ENCODE results near the gene REELD1.
A peak's percentile ranks its signal among the peaks of the same experiment; 100 is the strongest.

The REELD1 gene

DNA sequence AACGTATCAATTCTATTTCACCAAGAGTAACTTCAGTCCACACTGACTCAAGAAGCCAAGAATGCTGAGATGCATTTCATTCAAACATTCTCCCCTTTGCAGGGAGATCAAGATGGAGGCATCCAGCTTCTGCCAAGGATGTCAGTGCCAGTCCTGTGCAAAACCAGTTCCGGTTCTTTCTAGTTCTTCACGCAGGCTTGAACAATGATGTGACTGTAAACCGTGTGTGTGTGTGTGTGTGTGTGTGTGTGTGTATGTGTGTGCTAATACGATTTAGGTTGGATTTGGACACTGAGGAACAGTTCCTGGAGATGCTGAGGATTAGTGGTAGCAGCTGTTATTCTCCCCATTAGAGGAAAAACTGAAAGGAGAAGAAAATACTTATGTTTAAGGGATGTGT is at the start of gene REELD1:
TSS of gene REELD1 (plus strand) at position 301 of the 400 bp plus-strand sequence. CDS start 2,415 bp downstream, outside the sequence.
- no peak for DNase-seq

- no peak for DNase-seq
Measured at GRCh38 chr4:146165221-146165620, 49.1 kb upstream of the REELD1 start.

- no peak for DNase-seq
Measured at GRCh38 chr4:146165840-146166239, 48.5 kb upstream of the REELD1 start.

DNA sequence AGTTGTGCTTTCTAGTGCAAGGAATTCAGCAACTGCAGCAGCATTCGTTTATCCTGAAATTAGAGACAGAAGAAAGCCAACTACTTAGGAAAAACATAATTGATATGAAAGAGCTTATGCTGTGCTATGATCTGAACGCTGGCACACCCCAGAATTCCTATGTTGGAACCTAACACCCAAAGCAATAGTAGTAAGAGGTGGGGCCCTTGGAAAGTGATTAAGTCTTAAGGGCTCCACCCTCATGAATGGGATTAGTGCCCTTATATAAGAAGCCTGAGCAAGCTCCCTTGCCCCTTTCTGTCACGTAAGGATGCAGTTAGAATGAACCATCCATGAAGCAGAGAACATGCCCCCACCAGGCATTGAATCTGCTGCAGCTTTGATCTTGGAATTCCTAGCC is 44.2 kb upstream of the REELD1 start:
- DNase-seq = no peak

DNA sequence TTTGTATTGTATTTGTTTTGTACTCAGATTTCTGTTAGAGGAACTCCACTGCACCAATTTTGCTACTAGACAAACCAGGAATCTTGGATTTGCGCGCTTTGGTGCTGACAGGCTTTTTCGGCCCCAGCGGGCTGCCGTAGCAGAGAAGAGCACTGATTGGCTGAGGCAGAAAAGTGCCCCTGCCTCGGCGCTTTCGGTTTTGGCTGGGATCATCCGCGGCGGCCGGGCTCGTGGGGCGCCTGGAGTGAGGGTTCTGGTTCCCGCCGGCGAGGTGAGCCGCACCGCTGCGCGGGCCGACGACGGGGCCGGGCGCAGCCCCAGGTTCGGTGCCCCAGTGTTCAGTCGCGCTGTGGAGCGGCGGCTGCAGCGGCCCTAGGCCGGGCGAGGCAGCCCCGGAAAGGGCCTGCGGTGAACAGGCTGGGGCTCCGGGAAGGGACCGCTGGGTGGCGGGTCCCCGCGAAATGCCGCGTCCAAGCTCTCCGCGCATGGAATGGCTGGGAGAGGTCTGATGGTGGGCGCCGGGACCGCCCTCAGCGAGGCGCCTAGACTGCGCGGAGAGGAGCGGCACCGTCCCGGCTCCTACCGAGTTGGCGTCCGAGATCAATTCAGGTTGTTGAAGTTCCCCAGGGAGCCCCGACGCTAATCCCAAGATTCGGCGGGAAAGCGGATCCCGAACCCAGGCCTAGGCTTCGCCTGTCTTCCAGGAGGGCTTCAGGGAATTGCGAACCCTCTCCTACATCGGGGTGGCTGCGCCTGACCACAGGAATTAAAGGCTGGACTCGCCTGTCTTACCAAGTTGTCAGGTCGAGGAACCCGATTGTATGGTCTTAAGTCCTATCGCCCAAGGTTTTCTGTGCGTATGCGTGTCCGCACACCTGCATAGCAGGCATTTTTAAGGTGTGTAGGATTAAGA is 38.5 kb upstream of the REELD1 start, which contains the start of gene LSM6:
TSS of gene LSM6 (plus strand) at position 178 of the 913 bp plus-strand sequence. CDS start 7,204 bp downstream, outside the sequence.
- peak; percentile 81 for DNase-seq

GRCh38 chr4:146176891-146177290 is 37.4 kb upstream of the REELD1 start:
- no peak for DNase-seq

GRCh38 chr4:146178126-146178525 is 36.2 kb upstream of the REELD1 start:
- no peak for DNase-seq

DNA sequence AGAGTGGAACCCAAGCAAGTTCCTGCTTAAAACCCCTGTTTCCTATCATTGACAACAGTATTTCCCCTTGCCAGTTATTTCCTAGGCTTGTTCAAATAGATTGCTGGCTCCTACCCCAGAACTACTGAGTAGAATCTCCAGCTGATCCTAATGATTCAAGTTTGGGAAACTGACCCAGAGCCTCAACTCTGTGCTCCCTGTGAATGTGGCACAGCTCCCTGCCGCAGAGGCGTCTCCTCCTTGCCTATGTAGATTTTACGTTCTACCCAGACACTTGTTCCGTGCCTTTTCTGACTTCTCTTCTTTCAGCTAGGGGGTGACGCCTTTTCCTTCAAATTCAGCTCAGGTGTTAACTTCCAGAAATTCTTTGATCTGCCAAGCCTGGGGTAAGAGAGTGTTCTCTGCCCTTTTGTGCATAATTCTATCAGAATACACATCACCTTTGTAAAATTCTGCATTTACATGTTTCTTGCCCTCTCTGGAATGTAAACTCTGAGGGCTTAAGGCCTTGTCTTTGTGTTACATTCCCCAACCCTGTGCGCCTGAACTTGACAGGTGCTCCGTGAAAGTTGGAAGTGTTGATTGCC is 34.5 kb upstream of the REELD1 start:
- DNase-seq = no peak

- DNase-seq = no peak
Measured at GRCh38 chr4:146182443-146182842, 31.9 kb upstream of the REELD1 start.

- DNase-seq = no peak
Measured at GRCh38 chr4:146183209-146183608, 31.1 kb upstream of the REELD1 start.

GRCh38 chr4:146186041-146186440 is 28.3 kb upstream of the REELD1 start:
- no peak for DNase-seq

- no peak for DNase-seq
Measured at GRCh38 chr4:146186596-146186995, 27.7 kb upstream of the REELD1 start.

GRCh38 chr4:146190456-146190855 is 23.9 kb upstream of the REELD1 start:
- DNase-seq = no peak

DNA sequence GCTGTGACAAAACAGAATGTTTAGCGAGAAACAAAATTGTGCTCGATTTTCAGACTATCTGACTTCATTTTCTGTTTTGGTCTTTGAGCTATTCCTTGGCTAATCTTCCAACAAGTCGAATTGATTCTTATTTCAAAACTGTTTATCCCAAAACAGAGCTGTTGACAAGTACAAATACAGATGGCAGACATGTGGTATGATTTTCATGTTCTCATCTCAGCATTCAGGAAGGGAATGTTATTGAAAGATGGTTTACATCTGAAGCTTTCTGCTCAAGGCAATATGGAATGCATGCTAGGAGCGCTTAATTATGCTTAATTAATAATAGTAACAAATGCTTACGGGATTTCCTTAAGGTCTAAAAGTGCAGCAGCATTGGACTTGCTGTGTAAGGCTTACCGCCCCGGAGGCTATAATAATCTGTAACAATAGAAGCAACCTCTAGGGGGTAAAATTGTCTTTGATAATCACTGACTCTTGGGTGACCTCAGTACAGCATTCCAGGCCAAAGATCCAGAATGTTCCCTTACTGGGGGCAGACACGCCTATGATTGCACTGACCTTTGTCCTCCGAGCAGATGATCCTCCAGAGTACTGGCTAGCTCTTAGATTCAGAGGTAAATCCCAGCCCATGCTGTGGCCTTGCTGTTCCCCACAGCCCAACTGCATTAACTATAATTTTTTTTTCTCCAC is 22.4 kb upstream of the REELD1 start:
- no peak for DNase-seq

GRCh38 chr4:146193628-146194027 is 20.7 kb upstream of the REELD1 start:
- no peak for DNase-seq

DNA sequence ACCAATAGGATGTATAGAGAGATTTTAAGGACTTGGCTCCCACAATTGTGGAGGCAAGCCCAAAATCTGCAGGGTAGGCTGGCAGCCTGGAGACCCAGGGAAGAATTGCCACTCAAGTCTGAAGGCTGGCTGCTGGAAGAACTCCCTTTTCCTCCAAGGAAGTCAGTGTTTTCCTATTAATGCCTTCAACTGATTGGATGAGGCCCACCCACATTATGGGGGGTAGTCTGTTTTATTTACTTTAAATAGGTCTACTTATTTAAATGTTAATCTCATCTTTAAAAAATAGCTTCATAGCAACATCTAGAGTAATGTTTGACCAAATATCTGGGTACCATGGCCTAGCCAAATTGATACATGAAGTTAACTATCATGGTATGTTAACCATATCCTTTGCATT is 20.1 kb upstream of the REELD1 start:
- DNase-seq = no peak

DNA sequence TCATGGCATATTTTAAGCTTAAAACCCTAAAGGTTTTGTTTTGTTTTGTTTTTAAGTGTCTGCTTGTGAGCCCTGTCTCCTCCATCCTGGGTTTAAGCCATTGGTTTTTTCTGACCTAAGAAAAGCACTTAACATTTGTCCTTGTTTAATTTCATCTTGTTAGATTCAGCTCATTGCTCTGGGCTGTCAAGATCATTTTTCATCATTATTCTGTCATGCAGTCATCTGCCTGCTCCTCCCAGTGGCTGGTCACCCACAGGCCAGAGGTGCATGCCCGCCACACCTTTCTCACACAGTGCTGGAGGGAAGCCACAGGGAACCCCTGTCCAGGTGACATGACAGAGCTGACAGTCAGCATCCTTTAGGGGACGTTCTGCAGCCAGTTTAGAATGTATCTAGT is 11.7 kb upstream of the REELD1 start:
- DNase-seq = no peak

- no peak for DNase-seq
Measured at GRCh38 chr4:146207410-146207809, 6.9 kb upstream of the REELD1 start.

DNA sequence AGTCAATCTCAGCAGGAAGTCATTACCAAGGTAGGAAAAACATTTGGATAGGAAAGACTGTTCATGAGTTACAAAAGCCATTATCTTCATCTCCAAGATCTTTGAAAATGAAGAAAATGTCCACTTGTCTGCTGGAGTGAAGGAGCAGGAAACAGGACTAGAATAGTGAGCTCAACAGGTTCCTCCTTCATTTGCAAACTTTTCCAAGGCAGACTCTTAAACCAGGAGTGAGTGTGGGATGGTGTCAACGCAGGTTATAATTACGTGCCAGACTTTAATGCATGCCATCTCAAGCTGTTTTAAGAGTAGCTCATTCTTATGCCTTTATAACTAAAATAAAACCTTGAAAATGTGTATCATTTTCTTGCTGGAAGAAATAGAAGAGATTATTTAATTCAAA is 3.4 kb upstream of the REELD1 start:
- no peak for DNase-seq

DNA sequence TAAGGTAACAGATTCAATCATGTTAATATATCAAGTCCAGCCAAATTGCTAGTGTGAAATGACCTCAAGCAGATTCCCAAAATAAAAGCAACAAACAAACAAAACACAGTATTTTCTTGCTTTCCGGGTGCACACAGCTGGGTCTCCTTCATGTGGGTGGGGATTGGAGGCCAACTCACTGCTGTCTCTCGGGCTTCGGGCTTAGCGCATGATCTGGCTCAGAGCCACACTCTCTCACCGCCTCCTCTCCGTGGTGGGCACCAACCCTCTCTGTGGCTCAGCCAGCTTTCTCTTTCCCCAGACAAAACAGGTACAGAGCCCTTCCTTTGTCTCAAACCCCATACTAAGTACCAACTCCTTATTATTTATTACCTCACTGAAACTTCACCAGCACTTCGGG is 2.9 kb upstream of the REELD1 start:
- no peak for DNase-seq

GRCh38 chr4:146212781-146213180 is 1.6 kb upstream of the REELD1 start:
- DNase-seq = no peak

- no peak for DNase-seq
Measured at GRCh38 chr4:146222313-146222712, 8.0 kb downstream of the REELD1 start.

DNA sequence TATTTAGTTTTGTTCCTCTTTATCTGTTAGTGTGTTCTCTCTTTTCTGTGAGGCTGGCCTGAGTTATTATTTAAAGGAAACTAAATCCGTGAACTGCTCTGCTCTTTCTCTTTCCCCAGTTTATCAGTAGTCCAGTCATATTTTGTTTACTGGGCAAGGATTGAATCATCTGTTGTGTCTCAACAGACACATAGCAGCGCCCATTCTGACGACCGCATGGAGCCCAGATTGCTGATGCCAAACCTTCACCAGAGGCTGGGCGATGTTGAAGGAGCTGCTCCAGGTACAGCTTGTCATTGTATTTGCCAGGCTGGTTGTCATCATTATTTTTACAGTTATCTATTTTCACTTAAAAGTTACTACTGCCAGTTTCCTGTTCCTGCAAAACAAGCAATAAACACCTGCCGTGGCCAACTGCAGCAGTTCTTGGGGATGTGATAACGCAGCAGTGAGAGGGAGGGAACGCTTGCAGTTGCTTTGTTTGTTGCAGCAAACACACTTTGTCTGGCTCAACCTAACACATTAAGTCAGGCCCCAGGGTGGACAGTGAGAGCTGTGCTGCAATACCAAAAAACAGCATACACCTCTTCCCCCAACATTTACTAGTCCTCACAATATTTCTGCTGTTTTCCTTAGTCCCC is 10.1 kb downstream of the REELD1 start:
- no peak for DNase-seq
